GM23338 (cell line): Measurements from ENCODE around the gene OSBPL3. TPM values are rescaled to one million over a fixed set of nuclear protein-coding genes. Genes with fewer than 3 reads are reported as not detected.

ENCODE experiments used
- ATAC-seq: fragments of 200-7000 bp; cut with Tn5 transposase; 3 replicates; pipeline ENCODE4 v1.9.1; 2020
- DNase-seq: peaks from one replicate; pipeline ENCODE4 v3.0.0-alpha.2; 2015; ENCODE audit warnings: low spot score
- H2AFZ ChIP-seq: fragments of 200-600 bp; sonication (generic); 2 replicates; pipeline ENCODE4 v1.8.0; 2016; ENCODE audit warnings: antibody characterized with exemption, mild to moderate bottlenecking, moderate library complexity
- H3F3A ChIP-seq: fragments of 200-600 bp; sonication (generic); replicated peaks from 2 replicates; pipeline ENCODE4 v1.8.0; 2017; ENCODE audit warnings: antibody characterized with exemption, mixed run types, low read depth
- H3K27ac ChIP-seq: fragments of 200-600 bp; sonication (generic); 2 replicates; pipeline ENCODE4 v1.6.1; 2016; ENCODE audit warnings: low read depth
- H3K27me3 ChIP-seq: fragments of 200-600 bp; sonication (generic); 2 replicates; pipeline ENCODE4 v1.8.0; 2016; ENCODE audit warnings: mild to moderate bottlenecking, mixed run types, moderate library complexity; ENCODE audit not compliant: insufficient read depth
- H3K36me3 ChIP-seq: fragments of 200-600 bp; sonication (generic); 2 replicates; pipeline ENCODE4 v1.8.0; 2016; ENCODE audit warnings: mild to moderate bottlenecking; ENCODE audit not compliant: insufficient read depth
- H3K4me1 ChIP-seq: fragments of 200-600 bp; sonication (generic); 2 replicates; pipeline ENCODE4 v1.8.0; 2016; ENCODE audit warnings: mild to moderate bottlenecking, moderate library complexity; ENCODE audit not compliant: insufficient read depth
- H3K4me2 ChIP-seq: fragments of 200-600 bp; sonication (generic); 2 replicates; pipeline ENCODE4 v1.7.1; 2017; ENCODE audit warnings: mixed run types
- H3K4me3 ChIP-seq: fragments of 200-600 bp; sonication (generic); 2 replicates; pipeline ENCODE4 v1.6.1; 2016; ENCODE audit warnings: mixed run types
- H3K79me2 ChIP-seq: fragments of 200-600 bp; sonication (generic); replicated peaks from 2 replicates; pipeline ENCODE4 v1.8.0; 2017; ENCODE audit warnings: mild to moderate bottlenecking; ENCODE audit not compliant: insufficient read depth
- H3K9me2 ChIP-seq: fragments of 200-600 bp; sonication (generic); 2 replicates; pipeline ENCODE4 v1.8.0; 2017; ENCODE audit not compliant: insufficient read depth
- H4K20me1 ChIP-seq: fragments of 200-600 bp; sonication (generic); replicated peaks from 2 replicates; pipeline ENCODE4 v1.8.0; 2017; ENCODE audit warnings: mild to moderate bottlenecking; ENCODE audit not compliant: insufficient read depth
- H3K27ac Mint-ChIP-seq: 2 replicates; pipeline ENCODE4 v1.8.0; 2020; ENCODE audit warnings: inconsistent platforms, mild to moderate bottlenecking, moderate library complexity, mixed read lengths
- H3K27me3 Mint-ChIP-seq: 3 replicates; pipeline ENCODE4 v1.8.0; 2022; ENCODE audit warnings: low read depth, mild to moderate bottlenecking, moderate library complexity, mixed read lengths, inconsistent platforms; ENCODE audit not compliant: insufficient read depth, poor library complexity
- H3K36me3 Mint-ChIP-seq: 3 replicates; pipeline ENCODE4 v1.8.0; 2021; ENCODE audit warnings: low read depth, mild to moderate bottlenecking, inconsistent platforms, moderate library complexity, mixed read lengths
- H3K4me1 Mint-ChIP-seq: 3 replicates; pipeline ENCODE4 v1.8.0; 2020; ENCODE audit warnings: mild to moderate bottlenecking, inconsistent platforms, mixed read lengths
- H3K4me3 Mint-ChIP-seq: 3 replicates; pipeline ENCODE4 v1.8.0; 2021; ENCODE audit warnings: moderate library complexity, mild to moderate bottlenecking, inconsistent platforms, mixed read lengths
- H3K9me3 Mint-ChIP-seq: 3 replicates; pipeline ENCODE4 v1.8.0; 2020; ENCODE audit warnings: moderate library complexity, mild to moderate bottlenecking, inconsistent platforms, mixed read lengths
- CREB1 ChIP-seq: fragments of 250-450 bp; sonication (Bioruptor Pico); IDR thresholded peaks from 2 replicates; pipeline ENCODE4 v1.5.0; 2020; ENCODE audit warnings: low read depth, mild to moderate bottlenecking, moderate library complexity
- EZH2 ChIP-seq: fragments of 200-600 bp; sonication (generic); IDR thresholded peaks from one replicate; pipeline ENCODE4 v1.8.0; 2017; ENCODE audit warnings: antibody characterized with exemption, mild to moderate bottlenecking, low read depth; ENCODE audit not compliant: unreplicated experiment
- EZH2phosphoT487 ChIP-seq: fragments of 200-600 bp; sonication (generic); IDR thresholded peaks from one replicate; pipeline ENCODE4 v1.8.1; 2018; ENCODE audit warnings: antibody characterized with exemption; ENCODE audit not compliant: unreplicated experiment
- JUNB ChIP-seq: IDR thresholded peaks from one replicate; pipeline ENCODE4 v1.6.1; 2016; ENCODE audit warnings: antibody characterized with exemption; ENCODE audit not compliant: unreplicated experiment
- NANOG ChIP-seq: IDR thresholded peaks from 2 replicates; pipeline ENCODE4 v1.6.1; 2016; ENCODE audit warnings: antibody characterized with exemption, borderline replicate concordance
- POLR2AphosphoS5 ChIP-seq: IDR thresholded peaks from 2 replicates; pipeline ENCODE4 v1.6.1; 2016; ENCODE audit warnings: antibody characterized with exemption, low read depth
- REST ChIP-seq: IDR thresholded peaks from one replicate; pipeline ENCODE4 v1.6.1; 2018; ENCODE audit warnings: antibody characterized with exemption; ENCODE audit not compliant: unreplicated experiment
- STAT1 ChIP-seq: IDR thresholded peaks from one replicate; pipeline ENCODE4 v1.6.1; 2016; ENCODE audit warnings: antibody characterized with exemption; ENCODE audit not compliant: unreplicated experiment
- ZNF114 ChIP-seq: fragments of 250-450 bp; sonication (Bioruptor Pico); IDR thresholded peaks from 2 replicates; pipeline ENCODE4 v1.5.0; 2020; ENCODE audit warnings: mild to moderate bottlenecking, moderate library complexity
- ZNF331 ChIP-seq: fragments of 250-450 bp; sonication (Bioruptor Pico); IDR thresholded peaks from 2 replicates; pipeline ENCODE4 v1.5.0; 2020; ENCODE audit warnings: low read depth, mild to moderate bottlenecking, moderate library complexity
- polyA plus RNA-seq: library from polyadenylated mRNA; unstranded; fragments of >200 nt; fragmentation: Nextera tagmentation; extraction: Ambion mirVana; gene quantifications from 2 replicates; pipeline ENCODE4 v1.2.1, GENCODE V29; 2016
- total RNA-seq: library from RNA; depleted of rRNA; stranded (reverse); fragments of >200 nt; shearing (Covaris generic); gene quantifications from 2 replicates; pipeline ENCODE4 v1.2.3, GENCODE V29; 2014
- TF ChIP-seq, protein P1 (sequence below): IDR thresholded peaks from 2 replicates; pipeline ENCODE4 v1.6.1; 2016; ENCODE audit warnings: antibody characterized with exemption
- TF ChIP-seq, protein P2 (sequence below): fragments of 250-450 bp; sonication (Bioruptor Pico); IDR thresholded peaks from 2 replicates; pipeline ENCODE4 v1.5.0; 2020; ENCODE audit warnings: mild to moderate bottlenecking, moderate library complexity
- TF ChIP-seq, protein P3 (sequence below), 2 experiments: fragments of 200-600 bp in 1 of 2; sonication (generic) in 1 of 2; conservative IDR thresholded peaks; 2 replicates each; pipeline versions ENCODE4 v1.5.1 to v1.6.1; 2016 to 2017; ENCODE audit warnings: antibody characterized with exemption in 2 of 2, low read depth in 2 of 2, mild to moderate bottlenecking in 2 of 2, moderate library complexity in 1 of 2

OSBPL3 gene
- total and polyA plus RNA-seq, 2 experiments from 2014 or later, result 7.2 to 15.7 TPM

DNA sequence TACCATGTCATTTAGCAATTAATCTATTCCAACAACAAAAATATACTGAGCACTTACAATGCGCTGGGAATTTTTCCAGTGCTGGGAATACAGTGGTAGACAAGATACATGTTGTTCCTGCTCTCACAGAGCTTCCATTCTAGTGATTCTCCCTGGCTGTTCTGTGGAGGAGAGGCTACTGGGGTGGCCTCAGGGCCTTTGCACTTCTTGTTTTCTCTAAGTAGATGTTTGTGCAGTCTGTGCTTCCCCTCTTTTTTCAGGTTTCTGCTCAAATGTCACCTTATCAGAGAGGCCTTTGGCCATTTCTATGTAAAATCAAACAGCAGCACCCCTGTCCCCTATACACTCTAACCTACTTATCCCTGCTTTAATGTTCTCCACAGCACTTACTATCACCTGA lies 24.7 kb downstream of the OSBPL3 start:
- H3K79me2 ChIP-seq, result peaks cover 39% of the 10 kb centered on the region
- ATAC-seq (no peak), DNase-seq (no peak)
- H3K4me3 ChIP-seq, result no peak overlapping the region
- H3K27ac ChIP-seq, result no peak overlapping the region
- H3K9me2 ChIP-seq, result no peaks in the 10 kb centered on the region
- H3K4me1 ChIP-seq, result peaks cover 9% of the 10 kb centered on the region
- Mint-ChIP-seq H3K9me3 (no peaks in the 10 kb centered on the region), H3K4me3 (no peak overlapping the region), H3K36me3 (no peaks in the 10 kb centered on the region), H3K27me3 (no peaks in the 10 kb centered on the region), H3K4me1 (peaks cover 31% of the 10 kb centered on the region), H3K27ac (no peak overlapping the region)
- no peaks in the 10 kb centered on the region for H3F3A ChIP-seq
- no peak overlapping the region for H3K4me2 ChIP-seq
- no peaks in the 10 kb centered on the region; the same call in 1 of the 2 replicates for H4K20me1 ChIP-seq
- H3K27me3 ChIP-seq, result no peaks in the 10 kb centered on the region
- no peak for TF ChIP-seq CREB1
- TF ChIP-seq, protein P1, sequence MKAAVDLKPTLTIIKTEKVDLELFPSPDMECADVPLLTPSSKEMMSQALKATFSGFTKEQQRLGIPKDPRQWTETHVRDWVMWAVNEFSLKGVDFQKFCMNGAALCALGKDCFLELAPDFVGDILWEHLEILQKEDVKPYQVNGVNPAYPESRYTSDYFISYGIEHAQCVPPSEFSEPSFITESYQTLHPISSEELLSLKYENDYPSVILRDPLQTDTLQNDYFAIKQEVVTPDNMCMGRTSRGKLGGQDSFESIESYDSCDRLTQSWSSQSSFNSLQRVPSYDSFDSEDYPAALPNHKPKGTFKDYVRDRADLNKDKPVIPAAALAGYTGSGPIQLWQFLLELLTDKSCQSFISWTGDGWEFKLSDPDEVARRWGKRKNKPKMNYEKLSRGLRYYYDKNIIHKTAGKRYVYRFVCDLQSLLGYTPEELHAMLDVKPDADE, result no peak
- TF ChIP-seq REST, result no peak
- TF ChIP-seq POLR2AphosphoS5, result no peak
- TF ChIP-seq, protein P2, sequence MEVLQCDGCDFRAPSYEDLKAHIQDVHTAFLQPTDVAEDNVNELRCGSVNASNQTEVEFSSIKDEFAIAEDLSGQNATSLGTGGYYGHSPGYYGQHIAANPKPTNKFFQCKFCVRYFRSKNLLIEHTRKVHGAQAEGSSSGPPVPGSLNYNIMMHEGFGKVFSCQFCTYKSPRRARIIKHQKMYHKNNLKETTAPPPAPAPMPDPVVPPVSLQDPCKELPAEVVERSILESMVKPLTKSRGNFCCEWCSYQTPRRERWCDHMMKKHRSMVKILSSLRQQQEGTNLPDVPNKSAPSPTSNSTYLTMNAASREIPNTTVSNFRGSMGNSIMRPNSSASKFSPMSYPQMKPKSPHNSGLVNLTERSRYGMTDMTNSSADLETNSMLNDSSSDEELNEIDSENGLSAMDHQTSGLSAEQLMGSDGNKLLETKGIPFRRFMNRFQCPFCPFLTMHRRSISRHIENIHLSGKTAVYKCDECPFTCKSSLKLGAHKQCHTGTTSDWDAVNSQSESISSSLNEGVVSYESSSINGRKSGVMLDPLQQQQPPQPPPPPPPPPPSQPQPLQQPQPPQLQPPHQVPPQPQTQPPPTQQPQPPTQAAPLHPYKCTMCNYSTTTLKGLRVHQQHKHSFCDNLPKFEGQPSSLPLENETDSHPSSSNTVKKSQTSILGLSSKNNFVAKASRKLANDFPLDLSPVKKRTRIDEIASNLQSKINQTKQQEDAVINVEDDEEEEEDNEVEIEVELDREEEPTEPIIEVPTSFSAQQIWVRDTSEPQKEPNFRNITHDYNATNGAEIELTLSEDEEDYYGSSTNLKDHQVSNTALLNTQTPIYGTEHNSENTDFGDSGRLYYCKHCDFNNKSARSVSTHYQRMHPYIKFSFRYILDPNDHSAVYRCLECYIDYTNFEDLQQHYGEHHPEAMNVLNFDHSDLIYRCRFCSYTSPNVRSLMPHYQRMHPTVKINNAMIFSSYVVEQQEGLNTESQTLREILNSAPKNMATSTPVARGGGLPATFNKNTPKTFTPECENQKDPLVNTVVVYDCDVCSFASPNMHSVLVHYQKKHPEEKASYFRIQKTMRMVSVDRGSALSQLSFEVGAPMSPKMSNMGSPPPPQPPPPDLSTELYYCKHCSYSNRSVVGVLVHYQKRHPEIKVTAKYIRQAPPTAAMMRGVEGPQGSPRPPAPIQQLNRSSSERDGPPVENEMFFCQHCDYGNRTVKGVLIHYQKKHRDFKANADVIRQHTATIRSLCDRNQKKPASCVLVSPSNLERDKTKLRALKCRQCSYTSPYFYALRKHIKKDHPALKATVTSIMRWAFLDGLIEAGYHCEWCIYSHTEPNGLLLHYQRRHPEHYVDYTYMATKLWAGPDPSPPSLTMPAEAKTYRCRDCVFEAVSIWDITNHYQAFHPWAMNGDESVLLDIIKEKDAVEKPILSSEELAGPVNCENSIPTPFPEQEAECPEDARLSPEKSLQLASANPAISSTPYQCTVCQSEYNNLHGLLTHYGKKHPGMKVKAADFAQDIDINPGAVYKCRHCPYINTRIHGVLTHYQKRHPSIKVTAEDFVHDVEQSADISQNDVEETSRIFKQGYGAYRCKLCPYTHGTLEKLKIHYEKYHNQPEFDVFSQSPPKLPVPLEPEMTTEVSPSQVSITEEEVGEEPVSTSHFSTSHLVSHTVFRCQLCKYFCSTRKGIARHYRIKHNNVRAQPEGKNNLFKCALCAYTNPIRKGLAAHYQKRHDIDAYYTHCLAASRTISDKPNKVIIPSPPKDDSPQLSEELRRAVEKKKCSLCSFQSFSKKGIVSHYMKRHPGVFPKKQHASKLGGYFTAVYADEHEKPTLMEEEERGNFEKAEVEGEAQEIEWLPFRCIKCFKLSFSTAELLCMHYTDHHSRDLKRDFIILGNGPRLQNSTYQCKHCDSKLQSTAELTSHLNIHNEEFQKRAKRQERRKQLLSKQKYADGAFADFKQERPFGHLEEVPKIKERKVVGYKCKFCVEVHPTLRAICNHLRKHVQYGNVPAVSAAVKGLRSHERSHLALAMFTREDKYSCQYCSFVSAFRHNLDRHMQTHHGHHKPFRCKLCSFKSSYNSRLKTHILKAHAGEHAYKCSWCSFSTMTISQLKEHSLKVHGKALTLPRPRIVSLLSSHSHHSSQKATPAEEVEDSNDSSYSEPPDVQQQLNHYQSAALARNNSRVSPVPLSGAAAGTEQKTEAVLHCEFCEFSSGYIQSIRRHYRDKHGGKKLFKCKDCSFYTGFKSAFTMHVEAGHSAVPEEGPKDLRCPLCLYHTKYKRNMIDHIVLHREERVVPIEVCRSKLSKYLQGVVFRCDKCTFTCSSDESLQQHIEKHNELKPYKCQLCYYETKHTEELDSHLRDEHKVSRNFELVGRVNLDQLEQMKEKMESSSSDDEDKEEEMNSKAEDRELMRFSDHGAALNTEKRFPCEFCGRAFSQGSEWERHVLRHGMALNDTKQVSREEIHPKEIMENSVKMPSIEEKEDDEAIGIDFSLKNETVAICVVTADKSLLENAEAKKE (CRISPR knock-in tag), result no peak
- no peak for TF ChIP-seq JUNB
- no peak for TF ChIP-seq EZH2
- TF ChIP-seq EZH2phosphoT487, result no peak
- no peak for TF ChIP-seq ZNF331 (CRISPR knock-in tag)
- no peak for TF ChIP-seq ZNF114
- no peak for TF ChIP-seq NANOG
- TF ChIP-seq, protein P3, sequence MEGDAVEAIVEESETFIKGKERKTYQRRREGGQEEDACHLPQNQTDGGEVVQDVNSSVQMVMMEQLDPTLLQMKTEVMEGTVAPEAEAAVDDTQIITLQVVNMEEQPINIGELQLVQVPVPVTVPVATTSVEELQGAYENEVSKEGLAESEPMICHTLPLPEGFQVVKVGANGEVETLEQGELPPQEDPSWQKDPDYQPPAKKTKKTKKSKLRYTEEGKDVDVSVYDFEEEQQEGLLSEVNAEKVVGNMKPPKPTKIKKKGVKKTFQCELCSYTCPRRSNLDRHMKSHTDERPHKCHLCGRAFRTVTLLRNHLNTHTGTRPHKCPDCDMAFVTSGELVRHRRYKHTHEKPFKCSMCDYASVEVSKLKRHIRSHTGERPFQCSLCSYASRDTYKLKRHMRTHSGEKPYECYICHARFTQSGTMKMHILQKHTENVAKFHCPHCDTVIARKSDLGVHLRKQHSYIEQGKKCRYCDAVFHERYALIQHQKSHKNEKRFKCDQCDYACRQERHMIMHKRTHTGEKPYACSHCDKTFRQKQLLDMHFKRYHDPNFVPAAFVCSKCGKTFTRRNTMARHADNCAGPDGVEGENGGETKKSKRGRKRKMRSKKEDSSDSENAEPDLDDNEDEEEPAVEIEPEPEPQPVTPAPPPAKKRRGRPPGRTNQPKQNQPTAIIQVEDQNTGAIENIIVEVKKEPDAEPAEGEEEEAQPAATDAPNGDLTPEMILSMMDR (conservative IDR thresholded peaks at IDR 0.05; ENCODE audit: low read depth in 2 of 2), result no peak
- TF ChIP-seq STAT1, result no peak
- H3K36me3 ChIP-seq, result no peaks in the 10 kb centered on the region
- H2AFZ ChIP-seq, result no peak overlapping the region
